NCI-H2196 (cell line): Measurements from ENCODE around the gene POFUT1.

Experiments used
- DNase-seq: peaks from one replicate; lab custom pipeline; 2025; ENCODE audit not compliant: unreplicated experiment; lab: John Stamatoyannopoulos, UW

POFUT1 gene

GRCh38 chr20:32205843-32206759 is 1.6 kb upstream of the POFUT1 start:
- no peak for DNase-seq

GRCh38 chr20:32206760-32207625 is 687 bp upstream of the POFUT1 start:
- no peak for DNase-seq

- no peak for DNase-seq
Observed at GRCh38 chr20:32208499-32209154, 947 bp downstream of the POFUT1 start.

- DNase-seq: no peak
Observed at GRCh38 chr20:32209850-32210605, 2.3 kb downstream of the POFUT1 start.

- DNase-seq: no peak
Observed at GRCh38 chr20:32213870-32214269, 6.2 kb downstream of the POFUT1 start.

- DNase-seq: no peak
Observed at GRCh38 chr20:32215147-32215546, 7.5 kb downstream of the POFUT1 start.

- DNase-seq: no peak
Observed at GRCh38 chr20:32215729-32216128, 8.0 kb downstream of the POFUT1 start.

GRCh38 chr20:32216179-32217142 is 8.8 kb downstream of the POFUT1 start:
- DNase-seq: no peak

- no peak for DNase-seq
Observed at GRCh38 chr20:32218156-32218900, 10.6 kb downstream of the POFUT1 start.

GRCh38 chr20:32224463-32224862 is 16.8 kb downstream of the POFUT1 start:
- no peak for DNase-seq

GRCh38 chr20:32226391-32226790 is 18.7 kb downstream of the POFUT1 start:
- DNase-seq: no peak

- no peak for DNase-seq
Observed at GRCh38 chr20:32227306-32227705, 19.6 kb downstream of the POFUT1 start.

- no peak for DNase-seq
Observed at GRCh38 chr20:32227744-32228688, 20.3 kb downstream of the POFUT1 start.

GRCh38 chr20:32229251-32229747 is 21.6 kb downstream of the POFUT1 start:
- no peak for DNase-seq

- DNase-seq: no peak
Observed at GRCh38 chr20:32230707-32231106, 23.0 kb downstream of the POFUT1 start.

GRCh38 chr20:32231245-32231644 is 23.6 kb downstream of the POFUT1 start:
- no peak for DNase-seq

- DNase-seq: no peak
Observed at GRCh38 chr20:32231847-32232246, 24.2 kb downstream of the POFUT1 start.
